Liver (tissue), 9 donors: ENCODE data around the gene CYREN. TPM values are rescaled to one million over a fixed set of nuclear protein-coding genes. Genes with fewer than 3 reads are reported as not detected.
A peak's percentile ranks its signal among the peaks of the same experiment; 100 is the strongest.

Experiments
- DNase-seq: peaks from one replicate; pipeline ENCODE4 v3.0.0-alpha.2; 2017; ENCODE audit warnings: low spot score
- H3K27ac ChIP-seq, 2 donors: one replicate each; pipeline ENCODE4 v1.7.0; 2013; ENCODE audit warnings: inconsistent platforms in 2 of 2, low read length in 2 of 2, control low read depth in 1 of 2, low read depth in 1 of 2, mild to moderate bottlenecking in 1 of 2
- H3K27me3 ChIP-seq, 4 donors: one replicate each; pipeline versions ENCODE4 v1.6.1 to v1.7.0; 2013; ENCODE audit warnings: low read length in 3 of 4, inconsistent platforms in 1 of 4, mild to moderate bottlenecking in 1 of 4, moderate library complexity in 1 of 4; ENCODE audit not compliant: control insufficient read depth in 4 of 4, insufficient read depth in 4 of 4
- H3K36me3 ChIP-seq, 4 donors: one replicate each; pipeline versions ENCODE4 v1.6.1 to v1.7.0; 2013; ENCODE audit warnings: low read length in 3 of 4, mild to moderate bottlenecking in 3 of 4, low read depth in 1 of 4, moderate library complexity in 1 of 4; ENCODE audit not compliant: control insufficient read depth in 4 of 4, insufficient read depth in 3 of 4
- H3K4me1 ChIP-seq, 4 donors: one replicate each; pipeline versions ENCODE4 v1.6.1 to v1.7.0; 2013; ENCODE audit warnings: low read length in 3 of 4, mild to moderate bottlenecking in 3 of 4, moderate library complexity in 1 of 4; ENCODE audit not compliant: control insufficient read depth in 4 of 4, insufficient read depth in 4 of 4
- H3K4me3 ChIP-seq, 3 donors: one replicate each; pipeline versions ENCODE4 v1.6.1 to v1.7.0; 2013; ENCODE audit warnings: low read length in 3 of 3, control low read depth in 1 of 3, low read depth in 1 of 3, mild to moderate bottlenecking in 1 of 3
- H3K9ac ChIP-seq, 2 donors: one replicate each; pipeline ENCODE4 v1.7.0; 2013; ENCODE audit warnings: low read length in 2 of 2, mild to moderate bottlenecking in 2 of 2, moderate library complexity in 2 of 2, control low read depth in 1 of 2, low read depth in 1 of 2
- H3K9me3 ChIP-seq, 4 donors: one replicate each; pipeline versions ENCODE4 v1.6.1 to v1.7.0; 2013; ENCODE audit warnings: low read length in 3 of 4; ENCODE audit not compliant: control insufficient read depth in 4 of 4
- EGR1 ChIP-seq, 2 donors: IDR thresholded peaks; 2 replicates each; pipeline ENCODE4 v1.6.1; 2016 to 2018; ENCODE audit warnings: antibody characterized with exemption in 2 of 2, low read depth in 2 of 2
- FOXA2 ChIP-seq: IDR thresholded peaks from 2 replicates; pipeline ENCODE4 v1.6.1; 2016; ENCODE audit warnings: antibody characterized with exemption
- GABPA ChIP-seq, 2 donors: IDR thresholded peaks in 1 of 2; conservative IDR thresholded peaks in 1 of 2; 2 replicates each; pipeline ENCODE4 v1.6.1; 2016; ENCODE audit warnings: antibody characterized with exemption in 2 of 2, mild to moderate bottlenecking in 1 of 2, moderate library complexity in 1 of 2
- JUND ChIP-seq, 2 donors: IDR thresholded peaks; 2 replicates each; pipeline ENCODE4 v1.6.1; 2016; ENCODE audit warnings: antibody characterized with exemption in 2 of 2
- NR2F2 ChIP-seq: IDR thresholded peaks from 2 replicates; pipeline ENCODE4 v1.6.1; 2016; ENCODE audit warnings: antibody characterized with exemption
- RAD21 ChIP-seq, 2 donors: IDR thresholded peaks; 2 replicates each; pipeline ENCODE4 v1.6.1; 2016; ENCODE audit warnings: antibody characterized with exemption in 2 of 2, mild to moderate bottlenecking in 2 of 2
- RXRA ChIP-seq, 2 donors: IDR thresholded peaks; 2 replicates each; pipeline ENCODE4 v1.6.1; 2017 to 2018; ENCODE audit warnings: antibody characterized with exemption in 2 of 2, mild to moderate bottlenecking in 1 of 2
- SP1 ChIP-seq: IDR thresholded peaks from 2 replicates; pipeline ENCODE4 v1.6.1; 2018; ENCODE audit warnings: antibody characterized with exemption, mild to moderate bottlenecking
- TAF1 ChIP-seq: conservative IDR thresholded peaks from 2 replicates; pipeline ENCODE4 v1.6.1; 2016; ENCODE audit warnings: antibody characterized with exemption, mild to moderate bottlenecking
- YY1 ChIP-seq: IDR thresholded peaks from 2 replicates; pipeline ENCODE4 v1.6.1; 2016; ENCODE audit warnings: antibody characterized with exemption, mild to moderate bottlenecking
- WGBS: extraction: QIAGEN DNeasy Blood & Tissue Kit; methylation state at CpG from one replicate; pipeline ENCODE4 v1.1.7; 2013; 5-methylcytosine and 5-hydroxymethylcytosine counted together
- polyA plus RNA-seq, 2 donors: library from polyadenylated mRNA; stranded (reverse) in 1 of 2; unstranded in 1 of 2; fragments of 200-250 nt in 1 of 2; fragments of >200 nt in 1 of 2; fragmentation: Nextera tagmentation in 1 of 2; extraction: Ambion mirVana in 1 of 2; gene quantifications; one replicate each; pipeline versions ENCODE4 v1.2.1 to v1.2.3, GENCODE V29; 2013 to 2015
- total RNA-seq, 2 donors: library from RNA; depleted of rRNA; stranded (reverse); fragments of >200 nt; gene quantifications; one replicate each; pipeline ENCODE4 v1.2.3, GENCODE V29; 2014
- TF ChIP-seq, protein P1 (sequence below): fragments of 150-350 bp; IDR thresholded peaks from 2 replicates; pipeline ENCODE4 v1.5.1; 2017; ENCODE audit warnings: improper control_type of control experiment, low read depth, low read length; ENCODE audit not compliant: missing input control
- TF ChIP-seq, protein P2 (sequence below): IDR thresholded peaks from 2 replicates; pipeline ENCODE4 v1.6.1; 2016; ENCODE audit warnings: antibody characterized with exemption
- TF ChIP-seq, protein P3 (sequence below): IDR thresholded peaks from 2 replicates; pipeline ENCODE4 v1.6.1; 2016; ENCODE audit warnings: antibody characterized with exemption
- TF ChIP-seq, protein P4 (sequence below): IDR thresholded peaks from 2 replicates; pipeline ENCODE4 v1.6.1; 2016; ENCODE audit warnings: antibody characterized with exemption
- donor health status: healthy.
- donor health status: healthy.
- donor health status: healthy.
- donor health status: healthy.
- donor health status: healthy.

CYREN gene
- total and polyA plus RNA-seq, 4 donors, result 13.2 to 20.3 (median 16.0) TPM

DNA sequence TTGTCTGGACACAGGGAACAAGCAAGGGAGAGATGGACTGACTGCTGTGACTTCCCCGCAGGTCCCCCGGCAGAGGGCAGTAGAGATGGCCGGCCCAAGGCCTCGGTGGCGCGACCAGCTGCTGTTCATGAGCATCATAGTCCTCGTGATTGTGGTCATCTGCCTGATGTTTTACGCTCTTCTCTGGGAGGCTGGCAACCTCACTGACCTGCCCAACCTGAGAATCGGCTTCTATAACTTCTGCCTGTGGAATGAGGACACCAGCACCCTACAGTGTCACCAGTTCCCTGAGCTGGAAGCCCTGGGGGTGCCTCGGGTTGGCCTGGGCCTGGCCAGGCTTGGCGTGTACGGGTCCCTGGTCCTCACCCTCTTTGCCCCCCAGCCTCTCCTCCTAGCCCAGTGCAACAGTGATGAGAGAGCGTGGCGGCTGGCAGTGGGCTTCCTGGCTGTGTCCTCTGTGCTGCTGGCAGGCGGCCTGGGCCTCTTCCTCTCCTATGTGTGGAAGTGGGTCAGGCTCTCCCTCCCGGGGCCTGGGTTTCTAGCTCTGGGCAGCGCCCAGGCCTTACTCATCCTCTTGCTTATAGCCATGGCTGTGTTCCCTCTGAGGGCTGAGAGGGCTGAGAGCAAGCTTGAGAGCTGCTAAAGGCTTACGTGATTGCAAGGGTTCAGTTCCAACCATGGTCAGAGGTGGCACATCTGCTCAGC is 6.0 kb downstream of the CYREN start:
- peak overlapping the region; percentile 16 to 69 for H3K27ac ChIP-seq
- 78% methylated on average over 18 of the region's 18 CpGs for WGBS
- no peak for DNase-seq
- H3K36me3 ChIP-seq, result peaks cover 3 to 24% (median 10%) of the 10 kb centered on the region in 4 donors
- no peak overlapping the region for H3K9ac ChIP-seq
- H3K4me1 ChIP-seq, result peaks cover 5 to 45% (median 28%) of the 10 kb centered on the region in 4 donors
- no peak overlapping the region for H3K4me3 ChIP-seq
- no peaks in the 10 kb centered on the region for H3K9me3 ChIP-seq
- H3K27me3 ChIP-seq, result no peaks in the 10 kb centered on the region
- no peak for TF ChIP-seq EGR1 (IDR thresholded peaks at IDR 0.05; ENCODE audit: low read depth in 2 of 2)
- TF ChIP-seq SP1, result no peak
- no peak for TF ChIP-seq RAD21 (IDR thresholded peaks at IDR 0.05)
- TF ChIP-seq GABPA (IDR thresholded peaks at IDR 0.05 in 1 of 2, conservative IDR thresholded peaks at IDR 0.05 in 1 of 2), result no peak
- TF ChIP-seq, protein P1, sequence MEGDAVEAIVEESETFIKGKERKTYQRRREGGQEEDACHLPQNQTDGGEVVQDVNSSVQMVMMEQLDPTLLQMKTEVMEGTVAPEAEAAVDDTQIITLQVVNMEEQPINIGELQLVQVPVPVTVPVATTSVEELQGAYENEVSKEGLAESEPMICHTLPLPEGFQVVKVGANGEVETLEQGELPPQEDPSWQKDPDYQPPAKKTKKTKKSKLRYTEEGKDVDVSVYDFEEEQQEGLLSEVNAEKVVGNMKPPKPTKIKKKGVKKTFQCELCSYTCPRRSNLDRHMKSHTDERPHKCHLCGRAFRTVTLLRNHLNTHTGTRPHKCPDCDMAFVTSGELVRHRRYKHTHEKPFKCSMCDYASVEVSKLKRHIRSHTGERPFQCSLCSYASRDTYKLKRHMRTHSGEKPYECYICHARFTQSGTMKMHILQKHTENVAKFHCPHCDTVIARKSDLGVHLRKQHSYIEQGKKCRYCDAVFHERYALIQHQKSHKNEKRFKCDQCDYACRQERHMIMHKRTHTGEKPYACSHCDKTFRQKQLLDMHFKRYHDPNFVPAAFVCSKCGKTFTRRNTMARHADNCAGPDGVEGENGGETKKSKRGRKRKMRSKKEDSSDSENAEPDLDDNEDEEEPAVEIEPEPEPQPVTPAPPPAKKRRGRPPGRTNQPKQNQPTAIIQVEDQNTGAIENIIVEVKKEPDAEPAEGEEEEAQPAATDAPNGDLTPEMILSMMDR, result peak; percentile 9
- TF ChIP-seq RXRA (IDR thresholded peaks at IDR 0.05), result no peak
- TF ChIP-seq, protein P2, sequence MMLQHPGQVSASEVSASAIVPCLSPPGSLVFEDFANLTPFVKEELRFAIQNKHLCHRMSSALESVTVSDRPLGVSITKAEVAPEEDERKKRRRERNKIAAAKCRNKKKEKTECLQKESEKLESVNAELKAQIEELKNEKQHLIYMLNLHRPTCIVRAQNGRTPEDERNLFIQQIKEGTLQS, result no peak

DNA sequence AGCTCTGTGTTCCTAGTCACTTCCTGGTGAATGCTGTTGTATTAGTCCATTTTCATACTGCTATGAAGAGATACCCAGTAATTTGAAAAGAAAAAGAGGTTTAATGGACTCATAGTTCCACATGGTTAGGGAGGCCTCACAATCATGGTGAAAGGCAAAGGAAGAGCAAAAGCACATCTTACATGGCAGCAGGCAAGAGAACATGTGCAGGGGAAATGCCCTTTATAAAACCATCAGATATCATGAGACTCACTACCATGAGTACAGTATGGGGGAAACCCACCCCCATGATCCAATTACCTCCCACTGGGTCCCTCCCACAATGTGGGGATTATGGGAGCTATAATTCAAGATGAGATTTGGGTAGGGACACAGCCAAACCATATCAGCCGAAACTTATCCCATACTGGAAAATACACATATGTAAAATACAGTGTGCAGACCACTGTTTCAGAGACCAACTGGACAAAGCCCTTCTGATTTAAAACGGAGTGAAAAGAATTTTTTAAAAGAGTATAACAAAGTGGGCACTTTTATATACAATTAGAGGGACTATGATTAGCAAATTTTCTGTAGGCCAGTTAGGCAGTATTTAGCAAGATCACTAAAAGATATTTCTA is 8.0 kb downstream of the CYREN start:
- Histone ChIP-seq H3K9ac (no peak overlapping the region), H3K36me3 (peaks cover 3 to 25% (median 9%) of the 10 kb centered on the region in 4 donors), H3K9me3 (no peaks in the 10 kb centered on the region), H3K27ac (no peak overlapping the region), H3K27me3 (no peaks in the 10 kb centered on the region), H3K4me1 (peaks cover 6 to 49% (median 28%) of the 10 kb centered on the region in 4 donors), H3K4me3 (no peak overlapping the region)
- 98% methylated on average over 2 of the region's 2 CpGs for WGBS
- TF ChIP-seq, protein P1, result no peak
- TF ChIP-seq JUND (IDR thresholded peaks at IDR 0.05), result no peak
- TF ChIP-seq SP1, result no peak
- no peak for TF ChIP-seq NR2F2
- TF ChIP-seq GABPA (IDR thresholded peaks at IDR 0.05 in 1 of 2, conservative IDR thresholded peaks at IDR 0.05 in 1 of 2), result no peak
- DNase-seq, result no peak

DNA sequence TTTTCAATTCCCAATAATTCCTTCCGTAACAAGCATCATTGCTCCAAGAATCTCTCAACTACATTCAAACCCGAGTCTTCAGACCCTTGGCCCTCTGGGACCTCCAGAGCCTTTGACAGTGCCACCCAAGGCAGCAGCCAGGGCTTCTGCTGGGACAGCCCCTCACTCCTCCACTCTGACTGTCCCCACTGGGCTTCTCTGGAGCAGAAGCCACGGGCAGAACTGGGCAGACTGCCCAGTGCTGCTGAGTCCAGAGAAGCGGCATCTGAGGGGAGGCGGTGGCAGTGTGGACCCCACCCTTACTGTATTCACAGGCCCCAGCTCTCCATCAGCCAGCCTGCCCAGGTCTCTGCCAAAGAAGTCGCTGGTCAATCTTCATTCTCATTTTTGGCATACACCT is 8.8 kb downstream of the CYREN start:
- Histone ChIP-seq H3K9me3 (no peaks in the 10 kb centered on the region), H3K27me3 (no peaks in the 10 kb centered on the region), H3K36me3 (peaks cover 3 to 23% (median 7%) of the 10 kb centered on the region in 4 donors), H3K27ac (peak overlapping the region; percentile 23 to 58), H3K4me1 (peaks cover 8 to 52% (median 24%) of the 10 kb centered on the region in 4 donors), H3K4me3 (no peak overlapping the region), H3K9ac (no peak overlapping the region)
- no peak for DNase-seq
- TF ChIP-seq RAD21 (IDR thresholded peaks at IDR 0.05) (no peak), EGR1 (IDR thresholded peaks at IDR 0.05; ENCODE audit: low read depth in 2 of 2) (no peak), SP1 (no peak), FOXA2 (no peak), JUND (IDR thresholded peaks at IDR 0.05) (no peak), NR2F2 (no peak), GABPA (IDR thresholded peaks at IDR 0.05 in 1 of 2, conservative IDR thresholded peaks at IDR 0.05 in 1 of 2) (no peak), TAF1 (no peak), RXRA (IDR thresholded peaks at IDR 0.05) (no peak), YY1 (no peak)
- TF ChIP-seq, protein P3, sequence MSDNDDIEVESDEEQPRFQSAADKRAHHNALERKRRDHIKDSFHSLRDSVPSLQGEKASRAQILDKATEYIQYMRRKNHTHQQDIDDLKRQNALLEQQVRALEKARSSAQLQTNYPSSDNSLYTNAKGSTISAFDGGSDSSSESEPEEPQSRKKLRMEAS, result no peak
- TF ChIP-seq, protein P4, sequence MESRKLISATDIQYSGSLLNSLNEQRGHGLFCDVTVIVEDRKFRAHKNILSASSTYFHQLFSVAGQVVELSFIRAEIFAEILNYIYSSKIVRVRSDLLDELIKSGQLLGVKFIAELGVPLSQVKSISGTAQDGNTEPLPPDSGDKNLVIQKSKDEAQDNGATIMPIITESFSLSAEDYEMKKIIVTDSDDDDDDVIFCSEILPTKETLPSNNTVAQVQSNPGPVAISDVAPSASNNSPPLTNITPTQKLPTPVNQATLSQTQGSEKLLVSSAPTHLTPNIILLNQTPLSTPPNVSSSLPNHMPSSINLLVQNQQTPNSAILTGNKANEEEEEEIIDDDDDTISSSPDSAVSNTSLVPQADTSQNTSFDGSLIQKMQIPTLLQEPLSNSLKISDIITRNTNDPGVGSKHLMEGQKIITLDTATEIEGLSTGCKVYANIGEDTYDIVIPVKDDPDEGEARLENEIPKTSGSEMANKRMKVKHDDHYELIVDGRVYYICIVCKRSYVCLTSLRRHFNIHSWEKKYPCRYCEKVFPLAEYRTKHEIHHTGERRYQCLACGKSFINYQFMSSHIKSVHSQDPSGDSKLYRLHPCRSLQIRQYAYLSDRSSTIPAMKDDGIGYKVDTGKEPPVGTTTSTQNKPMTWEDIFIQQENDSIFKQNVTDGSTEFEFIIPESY, result no peak
- WGBS, result 81% methylated on average over 6 of the region's 6 CpGs
